Measurements from ENCODE around the gene BMF. TPM values are rescaled to one million over a fixed set of nuclear protein-coding genes. Genes with fewer than 3 reads are reported as not detected.
"Not testable (repeated sequence)": the region's sequence is repeated elsewhere in the genome, so short reads cannot be mapped to it uniquely, and the experiment has no call there.

The BMF gene
- total and polyA plus RNA-seq, 4 experiments from 2014 or later, result 0.55 to 13.7 (median 7.1) TPM

GRCh38 chr15:40075298-40076044 is 33.2 kb downstream of the BMF start:
- POLR2A ChIA-PET (ENCODE audit: partially characterized antibody), result no interaction called here
- no peak overlapping the region for H3K27ac Mint-ChIP-seq
- CTCF ChIA-PET (ENCODE audit: partially characterized antibody), result no interaction called here
- intact Hi-C loops (cut with micrococcal nuclease), result no loop called here
- peaks cover 2 to 8% (median 5%) of the 10 kb centered on the region in 4 donors for H3K4me1 Mint-ChIP-seq
- Histone ChIP-seq H3K9me3 (ENCODE audit: control insufficient read depth in 1 of 2, low read length in 2 of 2) (no peaks in the 10 kb centered on the region), H3K4me3 (ENCODE audit: low read length in 2 of 2) (no peak overlapping the region), H3K27me3 (ENCODE audit: insufficient read depth, low read length) (no peaks in the 10 kb centered on the region), H3K36me3 (ENCODE audit: insufficient read depth, low read length) (no peaks in the 10 kb centered on the region), H3K4me1 (ENCODE audit: insufficient read depth, low read length) (no peaks in the 10 kb centered on the region), H3K27ac (ENCODE audit: low read depth, low read length) (no peak overlapping the region)
- H3K9me3 Mint-ChIP-seq, result no peaks in the 10 kb centered on the region
- DNase-seq, result no peak
- H3K4me3 Mint-ChIP-seq, result no peak overlapping the region
- no peaks in the 10 kb centered on the region for H3K36me3 Mint-ChIP-seq
- peaks cover 3 to 9% of the 10 kb centered on the region in 2 donors for H3K27me3 Mint-ChIP-seq

- H3K36me3 ChIP-seq (ENCODE audit: insufficient read depth, low read length); DNase-seq; H3K4me3 Mint-ChIP-seq; H3K4me3 ChIP-seq (ENCODE audit: low read length in 2 of 2); H3K36me3 Mint-ChIP-seq; H3K27ac ChIP-seq (ENCODE audit: low read depth, low read length); H3K9me3 Mint-ChIP-seq; POLR2A ChIA-PET (ENCODE audit: partially characterized antibody); H3K4me1 Mint-ChIP-seq; H3K27me3 ChIP-seq (ENCODE audit: insufficient read depth, low read length); H3K4me1 ChIP-seq (ENCODE audit: insufficient read depth, low read length); H3K27ac Mint-ChIP-seq; H3K27me3 Mint-ChIP-seq; intact Hi-C loops (cut with micrococcal nuclease); H3K9me3 ChIP-seq (ENCODE audit: control insufficient read depth in 1 of 2, low read length in 2 of 2): not testable (repeated sequence)
- CTCF ChIA-PET (ENCODE audit: partially characterized antibody), result interaction anchor here (1.2 kb wide), 1 partner anchor 22 kb away, joined by 4 read pairs; no protein-coding TSS in a partner anchor
Observed at GRCh38 chr15:40074656-40075055, 34.0 kb downstream of the BMF start.

- peak overlapping the region; percentile 26 to 88 (median 76) for H3K4me3 Mint-ChIP-seq
Observed at GRCh38 chr15:40073716-40074490, 34.8 kb downstream of the BMF start.

GRCh38 chr15:40072216-40072990 is 36.3 kb downstream of the BMF start:
- Mint-ChIP-seq H3K9me3 (no peaks in the 10 kb centered on the region), H3K4me1 (peaks cover 2 to 8% (median 5%) of the 10 kb centered on the region in 4 donors), H3K27me3 (peaks cover 0 to 3% of the 10 kb centered on the region in 2 donors), H3K27ac (no peak overlapping the region), H3K4me3 (no peak overlapping the region), H3K36me3 (no peaks in the 10 kb centered on the region)
- ChIA-PET CTCF (ENCODE audit: partially characterized antibody) (interaction anchor here (1.1 to 1.3 kb wide), 2 partner anchors 32 to 202 kb away, joined by 3 to 6 read pairs; no protein-coding TSS in a partner anchor), POLR2A (ENCODE audit: partially characterized antibody) (no interaction called here)
- intact Hi-C loops (cut with micrococcal nuclease), result no loop called here
- no peaks in the 10 kb centered on the region for H3K36me3 ChIP-seq (ENCODE audit: insufficient read depth, low read length)
- H3K4me1 ChIP-seq (ENCODE audit: insufficient read depth, low read length), result no peaks in the 10 kb centered on the region
- H3K9me3 ChIP-seq (ENCODE audit: control insufficient read depth in 1 of 2, low read length in 2 of 2), result no peaks in the 10 kb centered on the region
- no peak overlapping the region for H3K4me3 ChIP-seq (ENCODE audit: low read length in 2 of 2)
- H3K27ac ChIP-seq (ENCODE audit: low read depth, low read length), result no peak overlapping the region
- DNase-seq, result no peak
- H3K27me3 ChIP-seq (ENCODE audit: insufficient read depth, low read length), result no peaks in the 10 kb centered on the region

More at GRCh38 chr15:40073716-40074490, 34.8 kb downstream of the BMF start:
- H3K4me1 Mint-ChIP-seq; H3K27ac ChIP-seq (ENCODE audit: low read depth, low read length); H3K4me3 ChIP-seq (ENCODE audit: low read length in 2 of 2); intact Hi-C loops (cut with micrococcal nuclease); H3K36me3 ChIP-seq (ENCODE audit: insufficient read depth, low read length); H3K9me3 ChIP-seq (ENCODE audit: control insufficient read depth in 1 of 2, low read length in 2 of 2); H3K27me3 ChIP-seq (ENCODE audit: insufficient read depth, low read length); DNase-seq; POLR2A ChIA-PET (ENCODE audit: partially characterized antibody); H3K27me3 Mint-ChIP-seq; H3K36me3 Mint-ChIP-seq; H3K4me1 ChIP-seq (ENCODE audit: insufficient read depth, low read length); H3K9me3 Mint-ChIP-seq: not testable (repeated sequence)
- CTCF ChIA-PET (ENCODE audit: partially characterized antibody), result interaction anchor here (1.1 to 1.2 kb wide), 3 partner anchors 23 to 200 kb away, joined by 3 to 5 read pairs (median 4); no protein-coding TSS in a partner anchor
- H3K27ac Mint-ChIP-seq, result peak overlapping the region in 3 of 7 donors; percentile 2 to 55 (median 15)

GRCh38 chr15:40070608-40071218 is 38.0 kb downstream of the BMF start:
- H3K36me3 Mint-ChIP-seq, result no peaks in the 10 kb centered on the region
- CTCF ChIA-PET (ENCODE audit: partially characterized antibody), result interaction anchor here (1.4 kb wide), 1 partner anchor 34 kb away, joined by 6 read pairs; no protein-coding TSS in a partner anchor
- Histone ChIP-seq H3K36me3 (ENCODE audit: insufficient read depth, low read length) (no peaks in the 10 kb centered on the region), H3K4me1 (ENCODE audit: insufficient read depth, low read length) (no peaks in the 10 kb centered on the region), H3K27ac (ENCODE audit: low read depth, low read length) (no peak overlapping the region), H3K9me3 (ENCODE audit: control insufficient read depth in 1 of 2, low read length in 2 of 2) (no peaks in the 10 kb centered on the region), H3K27me3 (ENCODE audit: insufficient read depth, low read length) (no peaks in the 10 kb centered on the region), H3K4me3 (ENCODE audit: low read length in 2 of 2) (no peak overlapping the region)
- H3K4me1 Mint-ChIP-seq, result peaks cover 2 to 8% (median 5%) of the 10 kb centered on the region in 4 donors
- H3K27me3 Mint-ChIP-seq, result peaks cover 0 to 3% of the 10 kb centered on the region in 2 donors
- H3K9me3 Mint-ChIP-seq, result no peaks in the 10 kb centered on the region
- DNase-seq, result no peak
- H3K27ac Mint-ChIP-seq, result no peak overlapping the region
- POLR2A ChIA-PET (ENCODE audit: partially characterized antibody), result interaction anchor here (0.6 kb wide), 1 partner anchor 51 kb away, joined by 3 read pairs; no protein-coding TSS in a partner anchor
- intact Hi-C loops (cut with micrococcal nuclease), result no loop called here
- H3K4me3 Mint-ChIP-seq, result no peak overlapping the region

GRCh38 chr15:40070166-40070557 is 38.5 kb downstream of the BMF start:
- Histone ChIP-seq H3K4me3 (ENCODE audit: low read length in 2 of 2) (no peak overlapping the region), H3K9me3 (ENCODE audit: control insufficient read depth in 1 of 2, low read length in 2 of 2) (no peaks in the 10 kb centered on the region), H3K27me3 (ENCODE audit: insufficient read depth, low read length) (no peaks in the 10 kb centered on the region), H3K36me3 (ENCODE audit: insufficient read depth, low read length) (no peaks in the 10 kb centered on the region), H3K27ac (ENCODE audit: low read depth, low read length) (no peak overlapping the region), H3K4me1 (ENCODE audit: insufficient read depth, low read length) (no peaks in the 10 kb centered on the region)
- Mint-ChIP-seq H3K36me3 (no peaks in the 10 kb centered on the region), H3K4me3 (no peak overlapping the region), H3K4me1 (peaks cover 2 to 8% (median 5%) of the 10 kb centered on the region in 4 donors), H3K27me3 (peaks cover 0 to 3% of the 10 kb centered on the region in 2 donors), H3K27ac (no peak overlapping the region), H3K9me3 (no peaks in the 10 kb centered on the region)
- CTCF ChIA-PET (ENCODE audit: partially characterized antibody), result interaction anchor here (1.4 kb wide), 1 partner anchor 35 kb away, joined by 6 read pairs; no protein-coding TSS in a partner anchor
- POLR2A ChIA-PET (ENCODE audit: partially characterized antibody), result interaction anchor here (0.6 kb wide), 1 partner anchor 51 kb away, joined by 3 read pairs; no protein-coding TSS in a partner anchor
- intact Hi-C loops (cut with micrococcal nuclease), result no loop called here
- no peak for DNase-seq

Data from CD4-positive, alpha-beta memory T cell (primary cell).